CD14-positive monocyte (primary cell): Measurements from ENCODE around the gene GRM3. TPM values are rescaled to one million over a fixed set of nuclear protein-coding genes. Genes with fewer than 3 reads are reported as not detected.

Experiments
- DNase-seq, 3 donors: peaks; one replicate each; pipeline ENCODE4 v3.0.0-alpha.2; 2011 to 2022
- H2AFZ ChIP-seq: 2 replicates; pipeline ENCODE4 v1.6.0; 2012; ENCODE audit warnings: mild to moderate bottlenecking, low read depth, low read length, inconsistent platforms; ENCODE audit not compliant: insufficient read depth, poor library complexity, severe bottlenecking
- H3K27ac ChIP-seq, 2 donors: 1 replicate in 1 of 2; 2 replicates in 1 of 2; pipeline ENCODE4 v1.5.1; 2012 to 2013; ENCODE audit warnings: low read length in 2 of 2, control low read depth in 1 of 2, inconsistent platforms in 1 of 2, low read depth in 1 of 2, mild to moderate bottlenecking in 1 of 2
- H3K27me3 ChIP-seq, 2 donors: one replicate each; pipeline versions ENCODE4 v1.6.0 to v1.6.1; 2011 to 2013; ENCODE audit warnings: low read length in 2 of 2; ENCODE audit not compliant: control insufficient read depth in 2 of 2, insufficient read depth in 2 of 2
- H3K36me3 ChIP-seq, 2 donors: replicated peaks in 1 of 2; 1 replicate in 1 of 2; 2 replicates in 1 of 2; pipeline versions ENCODE4 v1.5.1 to v1.6.1; 2012 to 2013; ENCODE audit warnings: low read length in 2 of 2, control low read depth in 1 of 2, inconsistent platforms in 1 of 2, mild to moderate bottlenecking in 1 of 2; ENCODE audit not compliant: insufficient read depth in 2 of 2, control insufficient read depth in 1 of 2
- H3K4me1 ChIP-seq, 2 donors: 1 replicate in 1 of 2; 2 replicates in 1 of 2; pipeline versions ENCODE4 v1.5.1 to v1.6.1; 2012 to 2013; ENCODE audit warnings: low read length in 2 of 2, control low read depth in 1 of 2, inconsistent platforms in 1 of 2, mild to moderate bottlenecking in 1 of 2, moderate library complexity in 1 of 2; ENCODE audit not compliant: insufficient read depth in 2 of 2, control insufficient read depth in 1 of 2
- H3K4me2 ChIP-seq: replicated peaks from 2 replicates; pipeline ENCODE3; 2012; ENCODE audit warnings: low read length, moderate library complexity, mild to moderate bottlenecking; ENCODE audit not compliant: poor library complexity, severe bottlenecking; ENCODE audit errors: extremely low read depth
- H3K4me3 ChIP-seq, 3 experiments: fragments of 200-600 bp in 1 of 3; sonication (generic) in 1 of 3; replicated peaks in 1 of 3; 1 replicate in 2 of 3; 2 replicates in 1 of 3; pipeline ENCODE4 v1.5.1; 2011 to 2013; ENCODE audit warnings: low read length in 3 of 3, mild to moderate bottlenecking in 3 of 3, control low read depth in 2 of 3, low read depth in 2 of 3, inconsistent platforms in 1 of 3, moderate library complexity in 1 of 3
- H3K79me2 ChIP-seq: 2 replicates; pipeline ENCODE4 v1.6.0; 2012; ENCODE audit warnings: mild to moderate bottlenecking, control low read depth, inconsistent platforms, low read length, moderate library complexity; ENCODE audit not compliant: insufficient read depth
- H3K9ac ChIP-seq: 2 replicates; pipeline ENCODE4 v1.6.0; 2017; ENCODE audit warnings: low read length, mild to moderate bottlenecking; ENCODE audit not compliant: insufficient read depth, poor library complexity, severe bottlenecking
- H3K9me3 ChIP-seq, 2 donors: replicated peaks in 1 of 2; 1 replicate in 1 of 2; 2 replicates in 1 of 2; pipeline versions ENCODE4 v1.5.1 to v1.6.1; 2012 to 2013; ENCODE audit warnings: low read length in 2 of 2, control low read depth in 1 of 2; ENCODE audit not compliant: control insufficient read depth in 1 of 2, insufficient read depth in 1 of 2
- H4K20me1 ChIP-seq: 2 replicates; pipeline ENCODE4 v1.6.0; 2012; ENCODE audit warnings: mild to moderate bottlenecking, low read length, control low read depth, moderate library complexity; ENCODE audit not compliant: insufficient read depth
- H3K27ac Mint-ChIP-seq, 7 donors: one replicate each; pipeline ENCODE4 v1.8.0; 2020; ENCODE audit warnings: mild to moderate bottlenecking in 7 of 7, mixed read lengths in 7 of 7, moderate library complexity in 6 of 7, inconsistent platforms in 2 of 7
- H3K27me3 Mint-ChIP-seq, 3 donors: one replicate each; pipeline ENCODE4 v1.8.0; 2021 to 2022; ENCODE audit warnings: low read depth in 3 of 3, mild to moderate bottlenecking in 3 of 3, mixed read lengths in 3 of 3, moderate library complexity in 3 of 3, inconsistent platforms in 1 of 3
- H3K36me3 Mint-ChIP-seq, 2 donors: one replicate each; pipeline ENCODE4 v1.8.0; 2020; ENCODE audit warnings: mixed read lengths in 2 of 2, inconsistent platforms in 1 of 2, mild to moderate bottlenecking in 1 of 2
- H3K4me1 Mint-ChIP-seq: one replicate; pipeline ENCODE4 v1.8.0; 2020; ENCODE audit warnings: mild to moderate bottlenecking, mixed read lengths
- H3K4me3 Mint-ChIP-seq, 2 donors: one replicate each; pipeline ENCODE4 v1.8.0; 2020; ENCODE audit warnings: mild to moderate bottlenecking in 2 of 2, mixed read lengths in 2 of 2, moderate library complexity in 1 of 2
- H3K9me3 Mint-ChIP-seq, 7 donors: one replicate each; pipeline ENCODE4 v1.8.0; 2020 to 2022; ENCODE audit warnings: mixed read lengths in 7 of 7, mild to moderate bottlenecking in 6 of 7, moderate library complexity in 6 of 7, inconsistent platforms in 2 of 7
- whole genome bisulfite sequencing: methylation state at CpG from one replicate; pipeline ENCODE4 v1.1.5; 2013; ENCODE audit warnings: missing lambda C conversion rate; ENCODE audit not compliant: insufficient coverage; 5-methylcytosine and 5-hydroxymethylcytosine counted together
- intact Hi-C, 2 donors: fragments of 100-400 bp; cut with micrococcal nuclease; formaldehyde crosslinking; loops; one replicate each; pipeline versions ENCODE4 v1.15.0 to v1.15.1; 2023
- polyA plus RNA-seq, 3 donors: library from polyadenylated mRNA; depleted of rRNA in 1 of 3; unstranded in 2 of 3; stranded (reverse) in 1 of 3; fragments of 300-500 nt in 2 of 3; fragments of >200 nt in 1 of 3; fragmentation: Illumina TruSeq in 2 of 3; gene quantifications; 1 replicate in 2 of 3; 2 replicates in 1 of 3; pipeline ENCODE4 v1.2.3, GENCODE V29; 2012 to 2021
- TF ChIP-seq, protein P1 (sequence below): fragments of 200-600 bp; IDR thresholded peaks from one replicate; pipeline ENCODE4 v1.8.0; 2022; ENCODE audit warnings: antibody characterized with exemption, mild to moderate bottlenecking

GRM3 gene
- polyA plus RNA-seq, 3 donors: not detected

DNA sequence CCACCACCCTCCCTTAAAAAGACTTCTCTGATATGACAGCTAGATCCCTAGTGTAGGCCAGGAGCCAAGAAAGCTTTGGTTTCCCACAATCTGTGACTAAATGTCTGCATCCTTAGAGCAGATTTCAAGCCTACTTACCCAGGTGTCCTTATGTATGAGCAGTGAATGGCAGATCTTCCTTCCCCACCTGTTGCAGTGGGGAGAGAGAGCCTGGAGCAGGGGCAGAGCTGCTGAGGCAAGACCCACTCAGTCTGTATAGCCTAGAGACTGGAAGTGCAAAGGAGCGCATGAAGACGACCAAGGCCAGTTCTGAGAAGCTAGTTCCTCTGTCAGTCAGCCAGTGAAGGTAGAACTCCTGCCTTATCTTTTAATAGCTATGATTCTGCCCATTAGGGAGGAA, 180.1 kb downstream of the GRM3 start:
- Histone ChIP-seq H2AFZ (no peak overlapping the region), H3K36me3 (no peaks in the 10 kb centered on the region), H3K4me1 (no peaks in the 10 kb centered on the region), H3K79me2 (no peaks in the 10 kb centered on the region), H4K20me1 (no peaks in the 10 kb centered on the region), H3K27ac (no peak overlapping the region), H3K4me2 (no peak overlapping the region), H3K27me3 (no peaks in the 10 kb centered on the region), H3K9ac (no peak overlapping the region), H3K9me3 (no peaks in the 10 kb centered on the region), H3K4me3 (no peak overlapping the region)
- peaks cover 0 to 2% (median 0%) of the 10 kb centered on the region in 7 donors for H3K9me3 Mint-ChIP-seq
- intact Hi-C loops: no loop called here
- WGBS: 100% methylated on average over 2 of the region's 2 CpGs
- H3K27ac Mint-ChIP-seq: no peak overlapping the region
- H3K4me1 Mint-ChIP-seq: no peaks in the 10 kb centered on the region
- peaks cover 0 to 3% (median 2%) of the 10 kb centered on the region in 3 donors for H3K27me3 Mint-ChIP-seq
- TF ChIP-seq, protein P1, sequence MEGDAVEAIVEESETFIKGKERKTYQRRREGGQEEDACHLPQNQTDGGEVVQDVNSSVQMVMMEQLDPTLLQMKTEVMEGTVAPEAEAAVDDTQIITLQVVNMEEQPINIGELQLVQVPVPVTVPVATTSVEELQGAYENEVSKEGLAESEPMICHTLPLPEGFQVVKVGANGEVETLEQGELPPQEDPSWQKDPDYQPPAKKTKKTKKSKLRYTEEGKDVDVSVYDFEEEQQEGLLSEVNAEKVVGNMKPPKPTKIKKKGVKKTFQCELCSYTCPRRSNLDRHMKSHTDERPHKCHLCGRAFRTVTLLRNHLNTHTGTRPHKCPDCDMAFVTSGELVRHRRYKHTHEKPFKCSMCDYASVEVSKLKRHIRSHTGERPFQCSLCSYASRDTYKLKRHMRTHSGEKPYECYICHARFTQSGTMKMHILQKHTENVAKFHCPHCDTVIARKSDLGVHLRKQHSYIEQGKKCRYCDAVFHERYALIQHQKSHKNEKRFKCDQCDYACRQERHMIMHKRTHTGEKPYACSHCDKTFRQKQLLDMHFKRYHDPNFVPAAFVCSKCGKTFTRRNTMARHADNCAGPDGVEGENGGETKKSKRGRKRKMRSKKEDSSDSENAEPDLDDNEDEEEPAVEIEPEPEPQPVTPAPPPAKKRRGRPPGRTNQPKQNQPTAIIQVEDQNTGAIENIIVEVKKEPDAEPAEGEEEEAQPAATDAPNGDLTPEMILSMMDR: no peak
- H3K4me3 Mint-ChIP-seq: no peak overlapping the region
- no peaks in the 10 kb centered on the region for H3K36me3 Mint-ChIP-seq
- DNase-seq: no peak

DNA sequence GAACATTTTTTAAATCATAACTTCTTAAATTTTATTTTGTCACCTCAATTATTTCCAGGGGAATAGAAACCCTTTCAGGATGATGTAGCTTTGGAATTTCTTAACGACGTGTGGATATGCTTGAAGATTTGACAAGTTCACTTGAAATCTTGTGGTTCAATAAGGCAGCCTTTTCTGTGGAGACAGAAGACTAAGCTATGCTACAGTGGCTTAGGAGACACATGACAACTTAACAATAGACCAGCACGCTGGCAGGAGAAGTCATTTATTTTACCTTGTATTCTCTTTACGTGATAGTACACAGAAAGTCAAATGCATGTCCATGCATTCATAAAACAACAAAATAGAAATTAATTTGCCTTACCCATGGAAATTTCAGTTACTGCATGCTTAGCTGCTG, 181.6 kb downstream of the GRM3 start:
- H3K4me1 ChIP-seq: no peaks in the 10 kb centered on the region
- no peaks in the 10 kb centered on the region for H4K20me1 ChIP-seq
- H3K4me2 ChIP-seq: no peak overlapping the region
- TF ChIP-seq, protein P1: no peak
- H3K9me3 Mint-ChIP-seq: peaks cover 0 to 2% (median 0%) of the 10 kb centered on the region in 7 donors
- H3K27me3 ChIP-seq: no peaks in the 10 kb centered on the region
- no peak overlapping the region for H3K4me3 ChIP-seq
- H3K27me3 Mint-ChIP-seq: peaks cover 0 to 5% (median 2%) of the 10 kb centered on the region in 3 donors
- DNase-seq: no peak
- H3K36me3 ChIP-seq: no peaks in the 10 kb centered on the region
- no peaks in the 10 kb centered on the region for H3K9me3 ChIP-seq
- H3K27ac ChIP-seq: no peak overlapping the region
- 100% methylated on average over 3 of the region's 4 CpGs for WGBS
- no peak overlapping the region for H3K27ac Mint-ChIP-seq
- no peaks in the 10 kb centered on the region for H3K36me3 Mint-ChIP-seq
- no peaks in the 10 kb centered on the region for H3K4me1 Mint-ChIP-seq
- no peak overlapping the region for H3K9ac ChIP-seq
- no peak overlapping the region for H2AFZ ChIP-seq
- intact Hi-C loops: no loop called here
- peak overlapping the region in 1 of 2 donors; percentile 27 for H3K4me3 Mint-ChIP-seq
- H3K79me2 ChIP-seq: no peaks in the 10 kb centered on the region
